ENCODE results near the gene PRODH2.

DNA sequence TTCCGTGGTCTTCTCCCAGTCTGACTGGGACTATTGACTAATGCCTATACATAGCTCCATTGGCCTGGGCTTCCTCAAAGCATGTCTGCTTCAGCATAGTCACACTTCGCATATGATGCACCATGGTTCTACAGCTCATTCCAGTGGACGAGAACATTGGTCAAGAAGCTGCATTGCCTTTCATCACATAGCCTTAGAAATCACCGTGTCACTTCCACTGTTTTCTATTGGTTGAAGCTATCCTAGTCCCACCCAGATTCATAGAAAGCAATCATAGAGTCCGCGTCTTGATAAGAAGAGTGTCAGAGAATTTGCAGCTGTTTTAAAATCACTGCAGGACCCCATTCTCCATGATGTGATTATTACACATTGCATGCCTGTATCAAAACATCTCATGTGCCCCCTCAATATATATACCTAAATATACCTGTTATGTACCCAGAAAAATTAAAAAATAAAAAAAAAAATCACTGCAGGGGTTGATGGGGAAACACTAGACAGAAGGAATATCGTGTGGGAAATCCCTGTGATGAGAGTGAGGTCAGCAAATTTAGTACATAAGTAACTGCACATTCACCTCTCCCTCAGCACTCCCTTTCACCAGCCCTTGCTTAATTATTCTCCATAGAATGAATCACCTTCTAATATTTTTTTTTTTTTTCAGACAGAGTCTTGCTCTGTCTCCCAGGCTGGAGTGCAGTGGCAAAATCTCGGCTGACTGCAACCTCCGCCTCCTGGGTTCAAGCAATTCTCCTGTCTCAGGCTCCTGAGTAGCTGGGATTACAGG lies 39.4 kb downstream of the PRODH2 start:
- TF ChIP-seq EZH2 (IDR thresholded peaks at IDR 0.05; ENCODE audit: borderline replicate concordance, low read length): no peak
- TF ChIP-seq, protein P1, sequence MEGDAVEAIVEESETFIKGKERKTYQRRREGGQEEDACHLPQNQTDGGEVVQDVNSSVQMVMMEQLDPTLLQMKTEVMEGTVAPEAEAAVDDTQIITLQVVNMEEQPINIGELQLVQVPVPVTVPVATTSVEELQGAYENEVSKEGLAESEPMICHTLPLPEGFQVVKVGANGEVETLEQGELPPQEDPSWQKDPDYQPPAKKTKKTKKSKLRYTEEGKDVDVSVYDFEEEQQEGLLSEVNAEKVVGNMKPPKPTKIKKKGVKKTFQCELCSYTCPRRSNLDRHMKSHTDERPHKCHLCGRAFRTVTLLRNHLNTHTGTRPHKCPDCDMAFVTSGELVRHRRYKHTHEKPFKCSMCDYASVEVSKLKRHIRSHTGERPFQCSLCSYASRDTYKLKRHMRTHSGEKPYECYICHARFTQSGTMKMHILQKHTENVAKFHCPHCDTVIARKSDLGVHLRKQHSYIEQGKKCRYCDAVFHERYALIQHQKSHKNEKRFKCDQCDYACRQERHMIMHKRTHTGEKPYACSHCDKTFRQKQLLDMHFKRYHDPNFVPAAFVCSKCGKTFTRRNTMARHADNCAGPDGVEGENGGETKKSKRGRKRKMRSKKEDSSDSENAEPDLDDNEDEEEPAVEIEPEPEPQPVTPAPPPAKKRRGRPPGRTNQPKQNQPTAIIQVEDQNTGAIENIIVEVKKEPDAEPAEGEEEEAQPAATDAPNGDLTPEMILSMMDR (IDR thresholded peaks at IDR 0.05; ENCODE audit: low read length): no peak

Measured in OCI-LY1 (cell line).